Measurements from ENCODE around the gene EXOC6B. TPM values are rescaled to one million over a fixed set of nuclear protein-coding genes. Genes with fewer than 3 reads are reported as not detected.

EXOC6B gene
- total and polyA plus RNA-seq, 2 of the 8 experiments (the other 6 are each of a cell fraction or from before 2014, with no cell fraction given) = 13.5 to 33.0 TPM

DNA sequence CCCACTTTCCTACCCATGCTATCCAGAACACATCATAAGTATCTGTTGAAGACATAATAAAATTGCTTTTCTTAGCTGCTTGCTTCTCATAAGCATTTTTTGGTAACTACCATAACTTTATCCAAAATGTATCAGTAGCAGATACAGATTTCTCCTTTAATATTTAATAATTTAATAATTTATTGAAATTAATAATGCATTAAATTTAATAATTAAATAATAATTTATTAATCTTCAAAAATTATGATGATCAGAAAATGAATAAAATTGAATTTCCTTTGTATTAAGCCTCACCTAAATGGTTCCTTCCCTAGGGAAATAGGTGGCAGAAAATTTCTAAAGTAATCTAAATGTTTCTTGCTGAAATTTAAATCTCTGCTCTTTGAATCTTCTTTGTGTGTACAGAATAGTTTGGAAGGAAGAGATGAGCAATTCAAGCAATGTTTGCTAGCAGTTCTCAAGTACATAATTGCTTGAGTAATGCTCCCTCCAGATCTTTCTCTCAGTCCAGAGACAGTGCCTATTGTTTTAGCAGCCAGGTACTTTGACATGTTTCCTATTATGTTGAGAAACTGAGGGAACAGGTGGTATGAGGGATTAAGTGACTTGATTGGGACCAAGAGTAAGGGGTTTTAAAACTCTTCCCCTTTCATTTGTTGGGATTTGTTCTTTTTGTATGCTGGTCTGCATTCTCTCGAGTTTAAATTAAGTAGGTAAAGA lies 555.1 kb downstream of the EXOC6B start (continued):
- TF ChIP-seq, protein P1, sequence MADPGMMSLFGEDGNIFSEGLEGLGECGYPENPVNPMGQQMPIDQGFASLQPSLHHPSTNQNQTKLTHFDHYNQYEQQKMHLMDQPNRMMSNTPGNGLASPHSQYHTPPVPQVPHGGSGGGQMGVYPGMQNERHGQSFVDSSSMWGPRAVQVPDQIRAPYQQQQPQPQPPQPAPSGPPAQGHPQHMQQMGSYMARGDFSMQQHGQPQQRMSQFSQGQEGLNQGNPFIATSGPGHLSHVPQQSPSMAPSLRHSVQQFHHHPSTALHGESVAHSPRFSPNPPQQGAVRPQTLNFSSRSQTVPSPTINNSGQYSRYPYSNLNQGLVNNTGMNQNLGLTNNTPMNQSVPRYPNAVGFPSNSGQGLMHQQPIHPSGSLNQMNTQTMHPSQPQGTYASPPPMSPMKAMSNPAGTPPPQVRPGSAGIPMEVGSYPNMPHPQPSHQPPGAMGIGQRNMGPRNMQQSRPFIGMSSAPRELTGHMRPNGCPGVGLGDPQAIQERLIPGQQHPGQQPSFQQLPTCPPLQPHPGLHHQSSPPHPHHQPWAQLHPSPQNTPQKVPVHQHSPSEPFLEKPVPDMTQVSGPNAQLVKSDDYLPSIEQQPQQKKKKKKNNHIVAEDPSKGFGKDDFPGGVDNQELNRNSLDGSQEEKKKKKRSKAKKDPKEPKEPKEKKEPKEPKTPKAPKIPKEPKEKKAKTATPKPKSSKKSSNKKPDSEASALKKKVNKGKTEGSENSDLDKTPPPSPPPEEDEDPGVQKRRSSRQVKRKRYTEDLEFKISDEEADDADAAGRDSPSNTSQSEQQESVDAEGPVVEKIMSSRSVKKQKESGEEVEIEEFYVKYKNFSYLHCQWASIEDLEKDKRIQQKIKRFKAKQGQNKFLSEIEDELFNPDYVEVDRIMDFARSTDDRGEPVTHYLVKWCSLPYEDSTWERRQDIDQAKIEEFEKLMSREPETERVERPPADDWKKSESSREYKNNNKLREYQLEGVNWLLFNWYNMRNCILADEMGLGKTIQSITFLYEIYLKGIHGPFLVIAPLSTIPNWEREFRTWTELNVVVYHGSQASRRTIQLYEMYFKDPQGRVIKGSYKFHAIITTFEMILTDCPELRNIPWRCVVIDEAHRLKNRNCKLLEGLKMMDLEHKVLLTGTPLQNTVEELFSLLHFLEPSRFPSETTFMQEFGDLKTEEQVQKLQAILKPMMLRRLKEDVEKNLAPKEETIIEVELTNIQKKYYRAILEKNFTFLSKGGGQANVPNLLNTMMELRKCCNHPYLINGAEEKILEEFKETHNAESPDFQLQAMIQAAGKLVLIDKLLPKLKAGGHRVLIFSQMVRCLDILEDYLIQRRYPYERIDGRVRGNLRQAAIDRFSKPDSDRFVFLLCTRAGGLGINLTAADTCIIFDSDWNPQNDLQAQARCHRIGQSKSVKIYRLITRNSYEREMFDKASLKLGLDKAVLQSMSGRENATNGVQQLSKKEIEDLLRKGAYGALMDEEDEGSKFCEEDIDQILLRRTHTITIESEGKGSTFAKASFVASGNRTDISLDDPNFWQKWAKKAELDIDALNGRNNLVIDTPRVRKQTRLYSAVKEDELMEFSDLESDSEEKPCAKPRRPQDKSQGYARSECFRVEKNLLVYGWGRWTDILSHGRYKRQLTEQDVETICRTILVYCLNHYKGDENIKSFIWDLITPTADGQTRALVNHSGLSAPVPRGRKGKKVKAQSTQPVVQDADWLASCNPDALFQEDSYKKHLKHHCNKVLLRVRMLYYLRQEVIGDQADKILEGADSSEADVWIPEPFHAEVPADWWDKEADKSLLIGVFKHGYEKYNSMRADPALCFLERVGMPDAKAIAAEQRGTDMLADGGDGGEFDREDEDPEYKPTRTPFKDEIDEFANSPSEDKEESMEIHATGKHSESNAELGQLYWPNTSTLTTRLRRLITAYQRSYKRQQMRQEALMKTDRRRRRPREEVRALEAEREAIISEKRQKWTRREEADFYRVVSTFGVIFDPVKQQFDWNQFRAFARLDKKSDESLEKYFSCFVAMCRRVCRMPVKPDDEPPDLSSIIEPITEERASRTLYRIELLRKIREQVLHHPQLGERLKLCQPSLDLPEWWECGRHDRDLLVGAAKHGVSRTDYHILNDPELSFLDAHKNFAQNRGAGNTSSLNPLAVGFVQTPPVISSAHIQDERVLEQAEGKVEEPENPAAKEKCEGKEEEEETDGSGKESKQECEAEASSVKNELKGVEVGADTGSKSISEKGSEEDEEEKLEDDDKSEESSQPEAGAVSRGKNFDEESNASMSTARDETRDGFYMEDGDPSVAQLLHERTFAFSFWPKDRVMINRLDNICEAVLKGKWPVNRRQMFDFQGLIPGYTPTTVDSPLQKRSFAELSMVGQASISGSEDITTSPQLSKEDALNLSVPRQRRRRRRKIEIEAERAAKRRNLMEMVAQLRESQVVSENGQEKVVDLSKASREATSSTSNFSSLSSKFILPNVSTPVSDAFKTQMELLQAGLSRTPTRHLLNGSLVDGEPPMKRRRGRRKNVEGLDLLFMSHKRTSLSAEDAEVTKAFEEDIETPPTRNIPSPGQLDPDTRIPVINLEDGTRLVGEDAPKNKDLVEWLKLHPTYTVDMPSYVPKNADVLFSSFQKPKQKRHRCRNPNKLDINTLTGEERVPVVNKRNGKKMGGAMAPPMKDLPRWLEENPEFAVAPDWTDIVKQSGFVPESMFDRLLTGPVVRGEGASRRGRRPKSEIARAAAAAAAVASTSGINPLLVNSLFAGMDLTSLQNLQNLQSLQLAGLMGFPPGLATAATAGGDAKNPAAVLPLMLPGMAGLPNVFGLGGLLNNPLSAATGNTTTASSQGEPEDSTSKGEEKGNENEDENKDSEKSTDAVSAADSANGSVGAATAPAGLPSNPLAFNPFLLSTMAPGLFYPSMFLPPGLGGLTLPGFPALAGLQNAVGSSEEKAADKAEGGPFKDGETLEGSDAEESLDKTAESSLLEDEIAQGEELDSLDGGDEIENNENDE (IDR thresholded peaks at IDR 0.05; ENCODE audit: insufficient replicate concordance, low read length) = no peak
- no peak for TF ChIP-seq RBBP5 (IDR thresholded peaks at IDR 0.05; ENCODE audit: borderline replicate concordance, low read depth, low read length)
- TF ChIP-seq GTF2F1 (IDR thresholded peaks at IDR 0.05; ENCODE audit: borderline replicate concordance, low read depth, low read length) = no peak
- TF ChIP-seq, protein P2, sequence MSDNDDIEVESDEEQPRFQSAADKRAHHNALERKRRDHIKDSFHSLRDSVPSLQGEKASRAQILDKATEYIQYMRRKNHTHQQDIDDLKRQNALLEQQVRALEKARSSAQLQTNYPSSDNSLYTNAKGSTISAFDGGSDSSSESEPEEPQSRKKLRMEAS (IDR thresholded peaks at IDR 0.05) = no peak
